ENCODE results near the gene CEP41. TPM values are rescaled to one million over a fixed set of nuclear protein-coding genes. Genes with fewer than 3 reads are reported as not detected.
A peak's percentile ranks its signal among the peaks of the same experiment; 100 is the strongest.

CEP41 gene
- polyA plus RNA-seq, 2 of the 4 experiments (the other 2 are of a cell fraction) = 13.0 to 23.1 TPM

DNA sequence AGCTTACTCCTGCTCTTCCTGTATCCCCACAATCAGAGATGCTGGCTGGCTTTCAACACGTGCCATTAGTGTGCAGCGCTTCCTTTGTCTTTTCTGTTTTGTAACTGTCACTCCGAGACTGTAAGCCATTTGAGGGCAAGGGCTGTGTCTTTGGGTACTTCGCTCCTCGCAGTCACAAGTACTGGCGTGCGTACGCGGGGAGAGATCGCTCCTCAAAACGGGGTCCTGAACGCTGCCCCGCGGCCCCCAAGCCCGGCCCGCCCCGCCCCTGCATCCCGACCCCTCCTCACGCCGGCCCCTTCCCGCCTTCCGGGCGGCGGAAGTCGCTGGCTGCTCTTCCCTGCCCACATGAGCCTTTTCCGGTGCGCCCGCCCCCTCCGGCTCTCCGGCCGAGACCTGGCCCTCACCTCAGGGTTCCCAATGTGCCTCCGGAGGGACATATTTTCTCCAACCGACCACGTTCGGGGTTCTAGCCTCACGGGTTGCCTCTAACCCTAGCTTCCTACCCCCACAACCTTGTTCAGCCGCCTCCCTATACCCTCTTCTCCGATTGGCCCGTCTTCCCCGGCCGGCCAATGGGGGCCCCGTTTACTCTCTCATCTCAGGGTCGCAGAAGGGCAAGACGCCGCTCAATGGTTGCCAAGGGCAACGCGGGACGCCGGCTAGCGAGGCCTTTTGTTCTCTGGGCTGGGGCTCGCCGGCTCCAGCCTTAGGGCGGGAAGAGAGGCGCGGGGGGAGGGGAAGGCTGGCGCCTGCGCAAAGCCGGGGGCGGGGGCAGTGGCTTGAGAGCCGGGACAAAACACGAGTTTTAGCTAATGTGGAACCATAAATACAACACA lies at the start of gene CEP41 (continued):
- TF ChIP-seq BCL3 (IDR thresholded peaks at IDR 0.05) (no peak), MAZ (IDR thresholded peaks at IDR 0.05; ENCODE audit: borderline replicate concordance, low read depth, low read length) (no peak), TFCP2L1 (CRISPR knock-in tag; IDR thresholded peaks at IDR 0.05) (0 out of 2 replicates have a peak, but pooled peaks have one; percentile 7), FOSL2 (IDR thresholded peaks at IDR 0.05) (no peak), FOSL2 (CRISPR knock-in tag; IDR thresholded peaks at IDR 0.05) (no peak), PHF8 (IDR thresholded peaks at IDR 0.05; ENCODE audit: borderline replicate concordance, low read depth) (peak; percentile 76; the same call in 1 of the 2 replicates), HOXA7 (CRISPR knock-in tag; IDR thresholded peaks at IDR 0.05) (peak; percentile 21; the same call in 1 of the 2 replicates), TP53 (CRISPR knock-in tag; IDR thresholded peaks at IDR 0.05) (no peak), CHD4 (IDR thresholded peaks at IDR 0.05; ENCODE audit: borderline replicate concordance) (no peak), BHLHE40 (IDR thresholded peaks at IDR 0.05; ENCODE audit: low read depth, low read length) (no peak), HES2 (IDR thresholded peaks at IDR 0.05) (no peak), RAD21 (conservative IDR thresholded peaks at IDR 0.05 in 1 of 2, IDR thresholded peaks at IDR 0.05 in 1 of 2) (0 out of 5 replicates have a peak, but pooled peaks of 1 of the 2 experiments have one; percentile 28), HEYL (CRISPR knock-in tag; IDR thresholded peaks at IDR 0.05) (no peak), ZFP36 (IDR thresholded peaks at IDR 0.05; ENCODE audit: borderline replicate concordance, partially characterized antibody) (no peak), ZNF302 (CRISPR knock-in tag; IDR thresholded peaks at IDR 0.05) (0 out of 2 replicates have a peak, but pooled peaks have one; percentile 43), EP300 (IDR thresholded peaks at IDR 0.05) (no peak), RCOR1 (IDR thresholded peaks at IDR 0.05; ENCODE audit: low read depth, low read length) (no peak), GATA3 (IDR thresholded peaks at IDR 0.05; ENCODE audit: borderline replicate concordance) (no peak), POLR2A (IDR thresholded peaks at IDR 0.05; ENCODE audit: low read length) (peak; percentile 27), JUNB (IDR thresholded peaks at IDR 0.05) (no peak), MAFK (IDR thresholded peaks at IDR 0.05; ENCODE audit: partially characterized antibody) (no peak), RARB (CRISPR knock-in tag; IDR thresholded peaks at IDR 0.05) (no peak), CEBPB (IDR thresholded peaks at IDR 0.05) (no peak), HDAC2 (IDR thresholded peaks at IDR 0.05) (no peak), CBX8 (IDR thresholded peaks at IDR 0.05) (no peak), MYC (IDR thresholded peaks at IDR 0.05; ENCODE audit: borderline replicate concordance, low read length) (no peak; the same call in 1 of the 2 replicates), CBX2 (IDR thresholded peaks at IDR 0.05; ENCODE audit: borderline replicate concordance, low read depth) (no peak), ZC3H11A (IDR thresholded peaks at IDR 0.05) (no peak)
- TF ChIP-seq, protein P1, sequence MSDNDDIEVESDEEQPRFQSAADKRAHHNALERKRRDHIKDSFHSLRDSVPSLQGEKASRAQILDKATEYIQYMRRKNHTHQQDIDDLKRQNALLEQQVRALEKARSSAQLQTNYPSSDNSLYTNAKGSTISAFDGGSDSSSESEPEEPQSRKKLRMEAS (IDR thresholded peaks at IDR 0.05) = peak; percentile 80
- TF ChIP-seq, protein P2, sequence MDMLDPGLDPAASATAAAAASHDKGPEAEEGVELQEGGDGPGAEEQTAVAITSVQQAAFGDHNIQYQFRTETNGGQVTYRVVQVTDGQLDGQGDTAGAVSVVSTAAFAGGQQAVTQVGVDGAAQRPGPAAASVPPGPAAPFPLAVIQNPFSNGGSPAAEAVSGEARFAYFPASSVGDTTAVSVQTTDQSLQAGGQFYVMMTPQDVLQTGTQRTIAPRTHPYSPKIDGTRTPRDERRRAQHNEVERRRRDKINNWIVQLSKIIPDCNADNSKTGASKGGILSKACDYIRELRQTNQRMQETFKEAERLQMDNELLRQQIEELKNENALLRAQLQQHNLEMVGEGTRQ (IDR thresholded peaks at IDR 0.05) = 0 out of 2 replicates have a peak, but pooled peaks have one; percentile 5
- TF ChIP-seq, protein P3, sequence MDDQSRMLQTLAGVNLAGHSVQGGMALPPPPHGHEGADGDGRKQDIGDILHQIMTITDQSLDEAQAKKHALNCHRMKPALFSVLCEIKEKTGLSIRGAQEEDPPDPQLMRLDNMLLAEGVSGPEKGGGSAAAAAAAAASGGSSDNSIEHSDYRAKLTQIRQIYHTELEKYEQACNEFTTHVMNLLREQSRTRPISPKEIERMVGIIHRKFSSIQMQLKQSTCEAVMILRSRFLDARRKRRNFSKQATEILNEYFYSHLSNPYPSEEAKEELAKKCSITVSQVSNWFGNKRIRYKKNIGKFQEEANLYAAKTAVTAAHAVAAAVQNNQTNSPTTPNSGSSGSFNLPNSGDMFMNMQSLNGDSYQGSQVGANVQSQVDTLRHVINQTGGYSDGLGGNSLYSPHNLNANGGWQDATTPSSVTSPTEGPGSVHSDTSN (IDR thresholded peaks at IDR 0.05) = no peak
